ENCODE measurements around the gene COX6A2. TPM values are rescaled to one million over a fixed set of nuclear protein-coding genes. Genes with fewer than 3 reads are reported as not detected.
A peak's percentile ranks its signal among the peaks of the same experiment; 100 is the strongest.

The COX6A2 gene
- total RNA-seq, 1 experiment from 2014 or later, result not detected

GRCh38 chr16:31474173-31474714 is 46.1 kb upstream of the COX6A2 start:
- no peak for DNase-seq
- ChIA-PET CTCF (interaction anchor here (0.6 kb wide), 1 partner anchor 221 kb away, joined by 3 read pairs; no protein-coding TSS in a partner anchor), POLR2A (ENCODE audit: unreplicated experiment) (no interaction called here)
- no TSS peak for BruUV-seq (replicated peaks)
- Histone ChIP-seq H3K36me3 (ENCODE audit: low read depth) (no peaks in the 10 kb centered on the region), H3K4me1 (replicated peaks; ENCODE audit: insufficient read depth) (peaks cover 24% of the 10 kb centered on the region), H3K27me3 (ENCODE audit: insufficient read depth, low read depth) (no peaks in the 10 kb centered on the region), H3K9me2 (ENCODE audit: insufficient read depth) (no peaks in the 10 kb centered on the region), H3K4me2 (no peak overlapping the region), H4K20me1 (ENCODE audit: insufficient read depth) (no peaks in the 10 kb centered on the region), H3K79me2 (ENCODE audit: low read depth) (no peaks in the 10 kb centered on the region), H3K4me3 (no peak overlapping the region), H3F3A (ENCODE audit: insufficient read depth, low read depth) (peaks cover 40% of the 10 kb centered on the region), H3K9me3 (ENCODE audit: insufficient read depth, low read depth) (no peaks in the 10 kb centered on the region), H2AFZ (no peak overlapping the region), H3K27ac (no peak overlapping the region)
- intact Hi-C loops (cut with micrococcal nuclease; ENCODE audit: unreplicated experiment), result loop anchor here (5.0 kb wide), 1 partner anchor 223 kb away; no protein-coding TSS in a partner anchor
- TF ChIP-seq, protein P1, sequence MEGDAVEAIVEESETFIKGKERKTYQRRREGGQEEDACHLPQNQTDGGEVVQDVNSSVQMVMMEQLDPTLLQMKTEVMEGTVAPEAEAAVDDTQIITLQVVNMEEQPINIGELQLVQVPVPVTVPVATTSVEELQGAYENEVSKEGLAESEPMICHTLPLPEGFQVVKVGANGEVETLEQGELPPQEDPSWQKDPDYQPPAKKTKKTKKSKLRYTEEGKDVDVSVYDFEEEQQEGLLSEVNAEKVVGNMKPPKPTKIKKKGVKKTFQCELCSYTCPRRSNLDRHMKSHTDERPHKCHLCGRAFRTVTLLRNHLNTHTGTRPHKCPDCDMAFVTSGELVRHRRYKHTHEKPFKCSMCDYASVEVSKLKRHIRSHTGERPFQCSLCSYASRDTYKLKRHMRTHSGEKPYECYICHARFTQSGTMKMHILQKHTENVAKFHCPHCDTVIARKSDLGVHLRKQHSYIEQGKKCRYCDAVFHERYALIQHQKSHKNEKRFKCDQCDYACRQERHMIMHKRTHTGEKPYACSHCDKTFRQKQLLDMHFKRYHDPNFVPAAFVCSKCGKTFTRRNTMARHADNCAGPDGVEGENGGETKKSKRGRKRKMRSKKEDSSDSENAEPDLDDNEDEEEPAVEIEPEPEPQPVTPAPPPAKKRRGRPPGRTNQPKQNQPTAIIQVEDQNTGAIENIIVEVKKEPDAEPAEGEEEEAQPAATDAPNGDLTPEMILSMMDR (conservative IDR thresholded peaks at IDR 0.05), result no peak
- TF ChIP-seq EZH2 (IDR thresholded peaks at IDR 0.05; ENCODE audit: low read depth), result no peak

GRCh38 chr16:31473264-31473984 is 45.3 kb upstream of the COX6A2 start:
- no peaks in the 10 kb centered on the region for H3K27me3 ChIP-seq (ENCODE audit: insufficient read depth, low read depth)
- BruUV-seq (replicated peaks), result no TSS peak
- TF ChIP-seq, protein P1 (conservative IDR thresholded peaks at IDR 0.05), result no peak
- TF ChIP-seq EZH2 (IDR thresholded peaks at IDR 0.05; ENCODE audit: low read depth), result no peak
- no peaks in the 10 kb centered on the region for H3K36me3 ChIP-seq (ENCODE audit: low read depth)
- peaks cover 18% of the 10 kb centered on the region for H3K4me1 ChIP-seq (replicated peaks; ENCODE audit: insufficient read depth)
- H3K9me3 ChIP-seq (ENCODE audit: insufficient read depth, low read depth), result no peaks in the 10 kb centered on the region
- no peaks in the 10 kb centered on the region for H4K20me1 ChIP-seq (ENCODE audit: insufficient read depth)
- POLR2A ChIA-PET (ENCODE audit: unreplicated experiment), result interaction anchor here (0.6 kb wide), 1 partner anchor 13 kb away, joined by 5 read pairs; no protein-coding TSS in a partner anchor
- H3K27ac ChIP-seq, result no peak overlapping the region
- no peaks in the 10 kb centered on the region for H3K9me2 ChIP-seq (ENCODE audit: insufficient read depth)
- intact Hi-C loops (cut with micrococcal nuclease; ENCODE audit: unreplicated experiment), result loop anchor here (5.0 kb wide), 1 partner anchor 224 kb away; no protein-coding TSS in a partner anchor
- DNase-seq, result no peak
- no peaks in the 10 kb centered on the region for H3K79me2 ChIP-seq (ENCODE audit: low read depth)
- CTCF ChIA-PET, result interaction anchor here (0.5 to 1.9 kb wide), 3 partner anchors 13 to 990 kb away, joined by 3 to 10 read pairs (median 5); no protein-coding TSS in a partner anchor
- H2AFZ ChIP-seq, result no peak overlapping the region
- no peak overlapping the region for H3K4me3 ChIP-seq
- H3K4me2 ChIP-seq, result no peak overlapping the region
- H3F3A ChIP-seq (ENCODE audit: insufficient read depth, low read depth), result peaks cover 34% of the 10 kb centered on the region

DNA sequence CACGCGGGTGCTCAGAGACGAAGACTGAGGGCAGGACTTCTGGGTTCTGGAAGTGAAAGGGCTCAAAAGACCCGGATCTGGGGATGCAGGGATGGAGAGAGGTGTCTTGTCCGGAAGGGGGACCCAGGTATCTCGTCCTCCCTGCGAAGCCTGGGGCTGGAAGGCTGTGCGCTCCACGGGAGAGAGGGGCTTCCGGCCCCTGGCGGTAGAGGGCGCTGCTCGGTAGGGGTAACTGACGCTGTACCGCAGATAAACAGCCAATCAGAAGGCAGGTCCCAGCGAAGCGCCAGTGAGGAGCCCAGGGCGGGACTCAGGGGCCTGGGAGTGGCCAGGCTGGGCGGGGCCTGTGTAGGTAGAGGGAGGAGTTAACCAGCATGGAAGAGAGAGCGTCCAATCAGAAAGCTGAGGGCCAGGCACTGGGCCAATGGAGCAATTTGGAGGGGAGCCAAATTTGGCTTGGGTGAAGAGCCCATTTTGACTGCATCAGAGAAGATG is 44.6 kb upstream of the COX6A2 start:
- ChIA-PET POLR2A (ENCODE audit: unreplicated experiment) (interaction anchor here (0.6 kb wide), 1 partner anchor 12 kb away, joined by 5 read pairs; no protein-coding TSS in a partner anchor), CTCF (interaction anchor here (0.5 to 1.9 kb wide), 3 partner anchors 12 to 991 kb away, joined by 3 to 10 read pairs (median 5); no protein-coding TSS in a partner anchor)
- peaks cover 13% of the 10 kb centered on the region; the same call in 1 of the 2 replicates for H3K4me1 ChIP-seq (replicated peaks; ENCODE audit: insufficient read depth)
- TF ChIP-seq, protein P1 (conservative IDR thresholded peaks at IDR 0.05), result peak; percentile 71
- no peak for TF ChIP-seq EZH2 (IDR thresholded peaks at IDR 0.05; ENCODE audit: low read depth)
- no peaks in the 10 kb centered on the region for H3K9me2 ChIP-seq (ENCODE audit: insufficient read depth)
- H3F3A ChIP-seq (ENCODE audit: insufficient read depth, low read depth), result peaks cover 27% of the 10 kb centered on the region; the same call in 1 of the 2 replicates
- H3K4me3 ChIP-seq, result peak overlapping the region; percentile 60; the same call in 1 of the 2 replicates
- H3K9me3 ChIP-seq (ENCODE audit: insufficient read depth, low read depth), result no peaks in the 10 kb centered on the region
- intact Hi-C loops (cut with micrococcal nuclease; ENCODE audit: unreplicated experiment), result loop anchor here (5.0 kb wide), 1 partner anchor 225 kb away; no protein-coding TSS in a partner anchor
- DNase-seq, result peak; percentile 62 to 95
- H4K20me1 ChIP-seq (ENCODE audit: insufficient read depth), result no peaks in the 10 kb centered on the region; the same call in 1 of the 2 replicates
- H3K36me3 ChIP-seq (ENCODE audit: low read depth), result no peaks in the 10 kb centered on the region
- H2AFZ ChIP-seq, result peak overlapping the region; percentile 83; the same call in 1 of the 2 replicates
- H3K27ac ChIP-seq, result no peak overlapping the region
- H3K27me3 ChIP-seq (ENCODE audit: insufficient read depth, low read depth), result no peaks in the 10 kb centered on the region
- no TSS peak for BruUV-seq (replicated peaks)
- no peaks in the 10 kb centered on the region for H3K79me2 ChIP-seq (ENCODE audit: low read depth)
- peak overlapping the region; percentile 96 for H3K4me2 ChIP-seq
